Measurements from ENCODE around the gene SEC24C.

- TF ChIP-seq CTCF (IDR thresholded peaks at IDR 0.05): peak in 2 of 7 experiments; percentile 19 to 27
- peak in 2 of 3 donors; percentile 76 to 85 for TF ChIP-seq POLR2A (IDR thresholded peaks at IDR 0.05)
These were observed 41.1 kb downstream of the SEC24C start, which contains the start of gene ZSWIM8 for GRCh38 chr10:73785211-73785720.
